Mucosa of descending colon (tissue), 3 donors: ENCODE measurements around the gene CBX3. TPM values are rescaled to one million over a fixed set of nuclear protein-coding genes. Genes with fewer than 3 reads are reported as not detected.

ENCODE experiments used
- ATAC-seq: fragments of 200-7000 bp; cut with Tn5 transposase; one replicate; pipeline ENCODE4 v1.9.1; 2020; ENCODE audit warnings: mild to moderate bottlenecking, moderate library complexity
- DNase-seq, 3 donors: peaks; one replicate each; pipeline ENCODE4 v3.0.0-alpha.2; 2020
- H3K36me3 ChIP-seq: fragments of 200-600 bp; one replicate; pipeline ENCODE4 v1.8.0; 2021; ENCODE audit warnings: low read depth, mild to moderate bottlenecking
- H3K4me1 ChIP-seq: fragments of 200-600 bp; one replicate; pipeline ENCODE4 v1.8.0; 2021; ENCODE audit warnings: low read depth, mild to moderate bottlenecking
- H3K4me3 ChIP-seq: fragments of 200-600 bp; one replicate; pipeline ENCODE4 v1.8.0; 2021; ENCODE audit warnings: mild to moderate bottlenecking
- H3K9me3 ChIP-seq: fragments of 200-600 bp; one replicate; pipeline ENCODE4 v1.8.0; 2021; ENCODE audit warnings: mild to moderate bottlenecking
- CTCF ChIP-seq: fragments of 200-600 bp; IDR thresholded peaks from one replicate; pipeline ENCODE4 v1.8.0; 2022; ENCODE audit warnings: antibody characterized with exemption, mild to moderate bottlenecking
- intact Hi-C, 2 donors: fragments of 100-400 bp; cut with DNase I in 1 of 2; cut with micrococcal nuclease in 1 of 2; formaldehyde crosslinking; loops; one replicate each; pipeline versions ENCODE4 v1.11.0 to v1.11.1; 2022; cut with DNase I, micrococcal nuclease
- total RNA-seq, 3 donors: library from RNA; stranded (reverse); fragmentation: NEBNext Ultra II Directional in 2 of 3; extraction: Animal tissue kit (Norgen Biotek cat#: 25700) in 2 of 3; gene quantifications; one replicate each; pipeline versions ENCODE4 v1.2.1 to v1.2.4, GENCODE V29; 2021 to 2023
- donor health status: DM: no; HTN: no; CAD: no; lungs with moderate emphysema.
- donor health status: DM: no; HTN: no; CAD: no.
- donor health status: DM: no; HTN: yes; CAD: no.

CBX3 gene
- total RNA-seq, 3 donors from 2014 or later = 61.3 to 93.8 (median 81.4) TPM

DNA sequence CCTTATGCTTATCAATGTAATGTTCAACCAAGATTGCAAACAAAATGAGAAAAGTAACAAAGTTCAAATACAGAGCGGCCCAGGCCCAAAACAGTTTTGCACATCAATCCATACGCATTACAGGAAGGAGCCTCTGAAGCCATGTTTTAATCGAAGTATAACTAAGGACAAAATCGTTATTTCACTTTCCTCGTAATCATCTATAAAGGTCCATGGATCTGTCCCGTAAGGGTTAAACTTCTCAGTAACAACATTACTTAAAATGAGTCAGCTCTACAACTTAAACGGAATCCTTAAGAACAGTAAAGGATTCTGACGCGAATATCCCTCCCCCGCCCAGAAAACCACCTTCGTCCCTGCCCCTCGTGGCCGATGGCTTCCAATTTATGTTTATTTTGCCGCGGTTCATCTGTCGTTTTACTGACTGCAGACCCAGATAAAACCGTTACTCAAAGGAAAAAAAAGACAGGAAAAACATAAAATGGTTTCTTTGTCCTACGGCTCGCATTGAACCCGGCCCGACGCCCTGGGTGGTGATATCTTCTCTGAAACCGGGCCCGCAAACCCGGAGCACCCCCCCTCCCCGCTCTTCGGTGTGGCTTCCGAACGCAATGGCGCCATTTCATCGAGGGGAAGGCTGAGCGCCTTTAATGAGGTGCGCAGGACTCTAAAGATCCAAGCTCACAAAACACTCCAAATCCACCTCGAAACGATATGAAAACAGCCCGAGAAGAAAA is 2.1 kb upstream of the CBX3 start:
- H3K4me1 ChIP-seq = peaks cover 29% of the 10 kb centered on the region
- no peak for ATAC-seq

GRCh38 chr7:26200038-26200443 is 1.5 kb upstream of the CBX3 start:
- no peaks in the 10 kb centered on the region for H3K36me3 ChIP-seq
- H3K4me1 ChIP-seq = peaks cover 30% of the 10 kb centered on the region
- DNase-seq (peak; percentile 81 to 86 (median 83)), ATAC-seq (peak; percentile 41)
- TF ChIP-seq CTCF = no peak
- H3K9me3 ChIP-seq = no peaks in the 10 kb centered on the region
- peak overlapping the region; percentile 97 for H3K4me3 ChIP-seq
- intact Hi-C loops = no loop called here

More for the DNA sequence above, 2.1 kb upstream of the CBX3 start:
- H3K4me3 ChIP-seq = peak overlapping the region; percentile 97
- TF ChIP-seq CTCF = no peak
- intact Hi-C loops = loop anchor here in 1 of 2 donors (5.0 kb wide), 1 partner anchor 107 kb away; no protein-coding TSS in a partner anchor
- H3K36me3 ChIP-seq = no peaks in the 10 kb centered on the region
- DNase-seq = peak; percentile 77 to 81 (median 80)
- no peaks in the 10 kb centered on the region for H3K9me3 ChIP-seq

DNA sequence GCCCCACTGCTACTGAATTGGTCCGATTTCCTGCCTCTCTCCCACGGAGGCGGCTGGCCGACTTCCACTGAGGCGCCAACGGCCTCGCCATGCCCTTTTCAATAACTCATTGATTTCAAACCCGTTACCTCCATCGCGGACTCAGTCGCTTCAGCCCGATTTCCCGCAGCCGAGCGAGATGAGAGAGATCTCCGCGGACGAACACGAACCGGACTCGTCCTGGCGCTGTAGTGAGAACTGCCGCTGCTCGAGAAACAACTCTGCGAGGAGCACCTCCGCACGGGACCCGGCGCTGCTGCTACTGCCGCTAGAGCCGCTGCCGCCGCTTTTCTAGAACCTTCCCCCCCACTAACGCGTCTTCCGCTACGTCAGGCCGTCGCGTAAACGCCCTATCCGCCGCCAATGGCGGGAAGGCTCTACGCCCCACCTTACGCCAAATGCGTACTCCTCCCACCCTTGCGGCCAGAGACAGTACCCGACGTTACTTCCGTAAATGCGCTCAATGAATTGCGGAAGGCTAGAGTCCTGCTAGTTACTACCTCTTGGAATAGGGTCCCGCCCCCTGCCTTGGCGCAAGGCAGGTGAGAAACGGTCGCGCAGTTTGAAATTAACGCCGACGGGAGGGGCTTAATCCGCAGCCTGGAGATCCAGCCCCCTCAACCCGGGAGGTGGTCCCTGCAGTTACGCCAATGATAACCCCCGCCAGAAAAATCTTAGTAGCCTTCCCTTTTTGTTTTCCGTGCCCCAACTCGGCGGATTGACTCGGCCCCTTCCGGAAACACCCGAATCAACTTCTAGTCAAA is 900 bp upstream of the CBX3 start, which contains the start of gene HNRNPA2B1:
Gene HNRNPA2B1, minus strand, starts transcription at position 303 of the 803 bp plus-strand sequence. Its CDS starts 169 bp downstream, at position 134.
- intact Hi-C loops = no loop called here
- Histone ChIP-seq H3K9me3 (no peaks in the 10 kb centered on the region), H3K4me3 (peak within 1 kb of the TSS; percentile 97), H3K36me3 (no peaks in the 10 kb centered on the region), H3K4me1 (peaks cover 31% of the 10 kb centered on the region)
- DNase-seq (peak; percentile 98 to 99 (median 99)), ATAC-seq (peak; percentile 86)
- TF ChIP-seq CTCF = no peak

DNA sequence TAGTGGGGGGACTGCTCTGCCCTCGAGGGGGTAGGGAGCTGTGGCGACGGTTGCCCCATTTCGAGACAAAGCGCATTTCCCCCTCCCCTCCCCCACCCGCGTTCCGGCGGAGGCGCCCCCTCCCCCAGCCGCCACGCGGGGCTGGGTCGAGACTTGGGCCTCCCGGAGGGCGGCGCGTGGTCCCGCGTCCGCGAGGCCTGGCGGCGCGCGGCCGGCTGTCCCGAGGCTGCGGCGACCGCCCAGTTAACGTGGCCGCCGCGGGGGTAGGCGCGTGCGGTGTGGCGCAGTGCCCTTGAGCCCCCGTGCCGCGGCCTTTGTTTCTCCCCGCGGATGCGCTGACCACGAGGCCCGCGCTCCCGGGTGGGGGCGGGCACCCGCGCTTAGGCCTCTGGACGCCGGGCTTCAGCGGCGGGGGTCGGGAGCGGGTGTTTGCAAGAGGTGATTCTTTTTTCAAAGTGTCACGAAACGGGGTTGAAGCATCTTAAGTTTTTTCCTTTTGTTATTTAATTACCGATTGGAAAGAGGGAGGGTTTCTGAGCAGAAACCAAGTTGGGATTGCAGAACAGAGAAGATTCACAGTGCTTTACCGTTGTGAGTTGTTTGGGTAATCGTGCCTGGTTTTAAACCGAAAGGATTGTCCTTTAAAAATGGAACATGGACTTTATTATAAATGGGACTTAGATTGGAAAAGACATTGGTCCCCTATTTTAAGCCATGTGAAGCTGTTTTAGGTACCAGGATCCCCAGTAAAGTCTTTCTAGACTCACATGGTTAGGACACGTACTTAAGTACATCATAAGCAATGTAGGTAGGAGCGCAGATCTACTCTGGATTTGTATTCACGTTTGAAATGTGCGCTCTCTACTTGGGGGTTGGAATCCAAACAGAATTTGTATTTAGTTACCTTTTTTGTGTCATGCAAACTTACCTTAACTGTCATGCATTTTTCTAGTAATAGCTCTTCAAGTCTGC is 760 bp downstream of the CBX3 start:
- intact Hi-C loops = no loop called here
- Histone ChIP-seq H3K36me3 (no peaks in the 10 kb centered on the region), H3K9me3 (no peaks in the 10 kb centered on the region), H3K4me1 (peaks cover 22% of the 10 kb centered on the region), H3K4me3 (peak overlapping the region; percentile 97)
- ATAC-seq (peak; percentile 4), DNase-seq (peak in 2 of 3 donors; percentile 66 to 82)
- no peak for TF ChIP-seq CTCF

DNA sequence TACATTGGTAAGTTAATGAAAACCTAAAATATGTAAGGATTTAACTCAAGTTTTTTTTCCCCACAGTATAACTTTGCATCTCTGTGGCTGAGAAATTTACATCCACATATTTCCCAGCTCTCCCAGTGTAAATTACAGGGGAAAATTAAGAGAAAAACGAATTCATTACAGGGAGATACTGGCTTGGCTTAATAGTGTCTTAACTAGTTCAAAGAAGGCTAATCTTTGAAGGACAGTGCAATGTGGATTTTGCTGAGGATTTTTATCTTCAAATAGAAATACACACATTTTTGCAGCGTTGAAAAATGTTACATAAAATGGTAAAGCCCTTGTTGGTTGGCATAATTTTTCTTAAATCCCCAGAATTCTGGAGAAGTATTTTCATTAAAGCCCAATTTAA is 1.5 kb downstream of the CBX3 start:
- TF ChIP-seq CTCF = no peak
- no peaks in the 10 kb centered on the region for H3K36me3 ChIP-seq
- intact Hi-C loops = no loop called here
- ATAC-seq (no peak), DNase-seq (no peak)
- H3K4me1 ChIP-seq = peaks cover 20% of the 10 kb centered on the region
- no peaks in the 10 kb centered on the region for H3K9me3 ChIP-seq
- H3K4me3 ChIP-seq = peak overlapping the region; percentile 97
